Smooth muscle cell of bladder (primary cell): ENCODE results near the gene SHC2. TPM values are rescaled to one million over a fixed set of nuclear protein-coding genes. Genes with fewer than 3 reads are reported as not detected.

Experiments
- total RNA-seq: library from RNA; depleted of rRNA; stranded (reverse); fragments of >200 nt; gene quantifications from 2 replicates; pipeline ENCODE4 v1.2.3, GENCODE V29; 2014

SHC2 gene
- total RNA-seq, result 1.1 and 1.3 TPM in 2 replicates

GRCh38 chr19:460877-461720 lies at the start of gene SHC2:
TSS of gene SHC2 (minus strand) at chr19:461033. CDS start at chr19:460996, 37 bp downstream.

GRCh38 chr19:507286-508203 lies 46.7 kb upstream of the SHC2 start, which contains the start of gene TPGS1:
TSS of gene TPGS1 (plus strand) at chr19:507497. CDS start at chr19:507507, 10 bp downstream.

GRCh38 chr19:496112-496665 lies 35.4 kb upstream of the SHC2 start, which contains the start of gene MADCAM1:
TSS of gene MADCAM1 (plus strand) at chr19:496486. CDS start at chr19:496500, 14 bp downstream.

GRCh38 chr19:408902-409515 lies 51.8 kb downstream of the SHC2 start, which contains the start of gene C2CD4C:
TSS of gene C2CD4C (minus strand) at chr19:409147. CDS start at chr19:408361, 786 bp downstream.

Other genes starting within 250 kb of the SHC2 start
- 14.4 and 22.1 TPM in 2 replicates for gene PLPP2, start 169.6 kb downstream of the SHC2 start, total RNA-seq
- 16.3 and 16.6 TPM in 2 replicates for gene MIER2, start 116.2 kb downstream of the SHC2 start, total RNA-seq
- gene C2CD4C, start 51.9 kb downstream of the SHC2 start, total RNA-seq, result not detected in 2 replicates
- gene MADCAM1, start 35.5 kb upstream of the SHC2 start, total RNA-seq, result 0.14 and 0.28 TPM in 2 replicates
- gene TPGS1, start 46.5 kb upstream of the SHC2 start, total RNA-seq, result 30.2 and 31.9 TPM in 2 replicates
- 69.8 and 75.4 TPM in 2 replicates for gene CDC34, start 70.7 kb upstream of the SHC2 start, total RNA-seq
- 0.28 TPM in 1 of 2 replicates, not detected in the other for gene GZMM, start 83.0 kb upstream of the SHC2 start, total RNA-seq
- gene BSG, start 111.6 kb upstream of the SHC2 start, total RNA-seq, result 296 and 318 TPM in 2 replicates
- gene HCN2, start 128.8 kb upstream of the SHC2 start, total RNA-seq, result 0.71 and 1.3 TPM in 2 replicates
- 15.2 and 19.7 TPM in 2 replicates for gene POLRMT, start 172.5 kb upstream of the SHC2 start, total RNA-seq
- gene FGF22, start 178.8 kb upstream of the SHC2 start, total RNA-seq, result under 0.01 and 0.09 TPM in 2 replicates
- 15.1 and 15.2 TPM in 2 replicates for gene RNF126, start 202.2 kb upstream of the SHC2 start, total RNA-seq
- 43.2 and 92.6 TPM in 2 replicates for gene FSTL3, start 215.4 kb upstream of the SHC2 start, total RNA-seq
- gene PRSS57, start 234.4 kb upstream of the SHC2 start, total RNA-seq, result not detected in 2 replicates
- 4.8 and 15.6 TPM in 2 replicates for gene PALM, start 247.9 kb upstream of the SHC2 start, total RNA-seq